Stimulated activated CD4-positive, alpha-beta T cell treated with anti-CD3 and anti-CD28 coated beads, Interleukin-4, amount 100 ng/mL, for 24 hours (primary cell): ENCODE results near the gene RILPL2.
"Not testable (repeated sequence)": the region's sequence is repeated elsewhere in the genome, so short reads cannot be mapped to it uniquely, and the experiment has no call there.

Experiments used
- DNase-seq: peaks from one replicate; pipeline ENCODE4 v3.0.0-alpha.2; 2020

Gene RILPL2

DNA sequence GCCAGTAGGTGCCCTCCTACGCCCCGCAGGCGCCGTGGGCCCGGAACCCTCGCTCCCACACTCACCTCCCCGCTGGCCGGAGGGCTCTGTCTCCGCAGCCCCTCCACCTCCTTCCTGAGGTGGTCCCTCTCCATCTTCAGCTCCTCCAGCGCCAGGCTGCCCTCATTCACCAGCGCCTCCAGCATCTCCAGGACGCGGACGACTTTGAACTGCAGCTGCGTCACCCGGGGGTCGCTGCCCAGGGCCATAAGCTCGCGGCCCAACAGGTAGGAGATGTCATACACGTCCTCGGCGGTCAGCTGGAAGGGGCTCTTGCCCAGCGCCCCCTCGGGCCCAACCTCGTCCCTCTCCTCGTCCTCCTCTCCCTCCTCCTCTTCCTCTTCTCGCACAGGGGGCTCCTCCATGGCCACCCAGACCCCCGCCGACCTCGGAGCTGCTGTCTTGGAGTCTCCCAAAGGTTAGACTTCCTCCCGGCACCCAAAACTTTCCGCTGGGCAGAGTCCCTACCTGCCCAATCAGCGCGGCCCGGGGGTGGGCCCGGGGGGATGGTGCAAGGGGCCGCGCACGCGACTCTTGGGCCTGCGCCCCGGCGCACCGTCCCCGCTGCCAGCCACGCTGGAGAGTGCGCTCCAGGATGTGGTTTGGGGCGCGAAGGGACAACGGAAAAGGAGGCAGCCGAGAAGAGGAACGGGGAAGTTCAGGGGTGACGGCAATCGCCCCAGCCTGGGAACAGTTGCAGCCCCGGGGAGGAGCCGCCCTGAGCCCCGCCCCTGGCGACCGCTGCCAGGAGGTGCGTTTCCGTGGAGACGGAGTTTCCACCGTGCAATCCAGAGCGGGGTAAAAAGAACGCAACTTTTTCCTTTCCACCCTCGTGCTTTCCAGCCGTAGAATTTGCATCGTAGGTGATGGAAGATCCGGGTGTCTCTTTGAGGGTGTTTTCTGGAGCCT, at the start of gene RILPL2:
RILPL2 (minus strand) TSS at position 668 of the 948 bp plus-strand sequence; CDS start at position 404, 264 bp downstream.
- DNase-seq: peak; percentile 94

DNA sequence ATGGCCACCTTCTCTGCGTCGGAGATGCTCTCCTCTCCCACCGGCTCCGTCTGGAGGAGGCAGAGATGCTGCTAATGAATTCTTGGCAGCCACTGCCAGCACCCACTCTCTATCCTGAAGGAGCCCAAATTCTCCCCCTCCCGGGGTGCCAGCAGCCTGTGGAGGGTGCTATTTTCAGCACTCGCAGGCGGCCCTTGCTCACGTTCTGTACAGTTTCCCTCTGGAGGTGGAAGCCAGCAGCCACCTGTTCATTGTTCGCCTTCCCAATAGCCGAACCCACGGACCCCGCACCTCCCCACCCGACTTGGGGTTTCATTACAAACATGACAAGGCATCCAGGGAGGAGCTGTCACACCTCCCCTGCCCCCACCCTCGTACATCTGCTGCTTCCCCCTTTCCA, 49.3 kb upstream of the RILPL2 start:
- no peak for DNase-seq

DNA sequence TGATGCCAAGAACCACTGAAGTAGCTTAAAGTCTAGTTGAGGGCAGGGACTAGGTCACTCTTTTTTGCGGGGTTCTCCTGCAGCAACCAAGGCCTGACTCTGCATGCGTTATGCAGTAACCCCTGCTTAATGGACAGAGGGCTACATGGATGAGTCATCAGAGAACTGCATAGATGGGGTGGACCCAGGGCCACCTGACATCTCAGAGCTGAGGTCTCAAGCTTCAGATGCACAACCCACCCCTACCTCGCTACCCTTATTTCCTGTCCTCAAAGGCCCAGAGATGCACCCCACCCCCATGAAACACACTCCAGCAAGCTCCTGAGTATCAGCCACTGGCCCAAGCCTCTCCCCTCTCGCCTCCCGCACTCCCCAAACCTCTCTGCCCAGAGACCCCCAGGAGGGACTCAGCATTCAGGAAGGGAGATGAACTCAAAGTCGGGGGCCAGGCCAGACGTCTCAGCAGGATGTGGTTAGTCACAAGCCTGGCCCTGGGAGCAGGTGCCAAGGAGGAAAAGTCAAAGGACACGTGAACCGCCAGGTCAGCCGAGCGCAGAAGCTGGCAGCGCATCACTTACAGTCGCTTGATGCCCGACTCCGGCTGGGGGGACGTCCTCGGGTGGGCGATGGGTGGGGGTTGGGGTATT, 47.2 kb upstream of the RILPL2 start:
- no peak for DNase-seq

DNA sequence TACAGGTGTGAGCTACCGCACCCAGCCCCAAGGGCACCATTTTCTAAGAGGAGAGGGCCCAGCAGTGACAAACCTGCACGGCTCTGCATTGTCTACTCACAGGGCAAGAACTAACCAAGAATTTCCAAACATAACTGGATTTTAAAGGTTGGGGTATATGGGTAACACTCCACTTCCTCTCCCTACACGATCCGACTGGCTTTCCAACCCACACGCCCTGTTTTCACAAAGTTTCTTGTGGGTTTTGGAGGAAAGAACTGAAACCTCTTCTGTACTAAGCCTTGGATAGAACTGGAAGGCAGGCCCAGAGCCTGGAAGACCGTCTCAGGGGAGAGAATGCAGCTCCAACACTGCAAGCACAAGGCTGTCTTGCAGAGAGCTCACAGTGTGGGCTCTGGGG, 46.4 kb upstream of the RILPL2 start:
- no peak for DNase-seq

DNA sequence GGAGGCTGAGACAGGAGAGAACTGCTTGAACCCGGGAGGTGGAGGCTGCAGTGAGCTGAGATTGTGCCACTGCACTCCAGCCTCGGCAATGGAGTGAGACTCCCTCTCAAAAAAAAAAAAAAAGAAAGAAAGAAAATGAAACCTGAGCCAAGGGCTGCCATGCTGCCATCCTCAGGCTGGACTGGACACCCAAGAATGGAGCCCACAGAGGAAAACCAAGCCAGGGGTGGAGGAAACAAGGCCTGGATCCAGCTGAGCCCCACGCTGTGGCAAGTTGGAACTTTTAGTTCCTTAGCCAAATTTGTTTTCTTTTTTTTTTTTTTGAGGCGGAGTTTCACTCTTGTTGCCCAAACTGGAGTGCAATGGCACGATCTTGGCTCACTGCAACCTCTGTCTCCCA, 44.8 kb upstream of the RILPL2 start:
- not testable (repeated sequence) for DNase-seq

GRCh38 chr12:123479442-123480180, 43.1 kb upstream of the RILPL2 start:
- DNase-seq: no peak

- no peak for DNase-seq
Measured at GRCh38 chr12:123478762-123479161, 42.3 kb upstream of the RILPL2 start.

DNA sequence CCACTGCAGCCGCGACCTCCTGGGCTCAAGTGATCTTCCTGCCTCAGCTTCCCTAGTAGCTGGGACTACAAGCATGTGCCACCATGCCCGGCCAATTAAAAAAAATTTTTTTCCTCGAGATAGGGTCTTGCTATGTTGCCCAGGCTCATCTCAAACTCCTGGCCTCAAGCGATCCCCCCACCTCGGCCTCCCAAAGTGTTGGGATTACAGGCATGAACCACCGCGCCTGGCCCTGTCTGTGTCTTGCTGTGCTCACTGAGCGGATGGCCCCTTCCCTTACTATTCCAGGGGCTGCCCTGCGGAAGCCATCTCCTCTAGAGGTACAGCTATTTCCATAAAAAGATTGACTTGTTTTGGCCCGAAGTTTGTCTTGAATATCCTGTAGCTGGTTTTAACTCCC, 41.6 kb upstream of the RILPL2 start:
- no peak for DNase-seq

GRCh38 chr12:123475246-123475703, 38.8 kb upstream of the RILPL2 start:
- no peak for DNase-seq

DNA sequence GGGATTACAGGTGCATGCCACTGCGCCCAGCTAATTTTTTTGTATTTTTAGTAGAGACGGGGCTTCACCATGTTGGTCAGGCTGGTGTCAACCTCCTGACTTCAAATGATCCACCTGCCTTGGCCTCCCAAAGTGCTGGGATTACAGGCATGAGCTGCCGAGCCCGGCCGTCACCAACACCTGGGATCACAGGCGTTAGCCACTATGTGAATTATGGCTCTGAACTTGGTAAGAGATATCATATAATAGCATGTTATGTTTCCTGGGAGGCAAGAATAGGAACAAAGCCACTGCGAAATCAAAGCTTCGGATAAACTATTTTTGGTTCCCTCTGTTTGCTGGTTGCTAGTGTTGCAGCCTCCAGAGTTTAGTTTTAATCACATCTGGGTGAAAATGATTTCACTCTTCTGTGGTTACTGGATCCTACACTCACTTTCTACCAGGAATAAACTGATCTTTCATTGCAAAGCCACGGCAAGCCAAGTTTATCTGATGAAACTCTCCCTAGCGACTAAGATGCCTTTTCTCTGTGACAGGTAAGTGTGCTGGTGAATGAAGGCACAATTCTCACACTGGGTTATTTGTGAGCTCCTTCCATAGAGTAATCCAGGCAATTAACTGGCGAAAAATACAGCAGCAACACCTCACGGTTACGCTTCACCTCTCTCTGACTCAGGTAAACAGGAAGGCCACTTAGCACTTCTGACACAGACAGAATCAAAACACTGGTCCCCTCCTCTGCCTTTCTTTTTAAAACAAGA, 38.2 kb upstream of the RILPL2 start:
- DNase-seq: no peak

GRCh38 chr12:123472438-123472849, 36.0 kb upstream of the RILPL2 start:
- DNase-seq: no peak

DNA sequence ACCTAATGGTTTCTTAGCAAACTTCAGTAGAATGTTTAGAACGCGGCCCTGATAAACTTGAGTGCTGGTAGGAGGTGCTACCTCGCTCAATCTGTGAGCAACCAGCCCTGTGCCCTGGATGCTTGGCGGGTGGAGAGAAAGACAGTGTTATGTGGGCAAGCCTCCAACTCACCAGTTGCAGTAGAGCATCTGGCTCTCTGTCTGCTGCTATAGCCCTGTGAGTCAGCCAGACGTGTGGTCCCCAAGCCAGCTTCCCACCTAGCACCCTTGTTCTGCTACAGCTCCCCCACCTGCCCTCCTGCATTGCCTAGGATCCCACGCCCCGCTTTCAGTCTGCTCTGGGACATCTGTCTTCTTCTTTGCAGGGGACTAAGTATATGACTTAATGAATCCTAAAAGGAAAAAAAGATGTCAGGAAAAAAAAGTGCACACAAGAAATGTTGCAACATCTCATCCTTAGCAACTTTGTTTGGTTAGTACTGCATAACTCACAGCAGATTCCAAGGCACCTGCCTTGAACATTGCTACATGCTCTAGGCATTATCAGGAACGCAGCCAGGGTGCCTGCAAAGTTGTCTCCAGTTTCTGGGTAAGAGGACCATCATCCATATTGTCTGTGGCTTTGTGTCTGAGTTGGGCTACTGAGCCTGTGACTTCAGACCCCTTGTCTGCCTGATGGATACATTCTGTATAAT, 35.0 kb upstream of the RILPL2 start:
- DNase-seq: no peak

DNA sequence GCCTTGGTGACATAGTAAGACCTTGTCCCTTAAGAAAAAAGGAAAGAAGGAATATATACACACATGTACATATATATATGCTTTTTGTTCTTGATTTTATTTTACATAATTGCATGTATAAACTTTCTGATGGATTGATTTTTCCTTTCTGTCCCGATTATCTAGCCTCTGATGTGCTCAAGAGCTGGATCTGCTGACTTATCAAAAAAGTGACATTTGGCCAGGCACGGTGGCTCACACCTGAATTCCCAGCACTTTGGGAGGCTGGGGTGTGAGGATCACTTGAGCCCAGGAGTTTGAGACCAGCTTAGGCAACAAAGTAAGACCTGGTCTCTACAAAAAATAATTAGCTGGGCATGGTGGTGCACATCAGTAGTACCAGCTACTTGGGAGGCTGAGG, 33.5 kb upstream of the RILPL2 start:
- DNase-seq: no peak

- no peak for DNase-seq
Measured at GRCh38 chr12:123468786-123469185, 32.3 kb upstream of the RILPL2 start.

- no peak for DNase-seq
Measured at GRCh38 chr12:123465084-123465483, 28.6 kb upstream of the RILPL2 start.

GRCh38 chr12:123463174-123463573, 26.7 kb upstream of the RILPL2 start:
- DNase-seq: not testable (repeated sequence)

DNA sequence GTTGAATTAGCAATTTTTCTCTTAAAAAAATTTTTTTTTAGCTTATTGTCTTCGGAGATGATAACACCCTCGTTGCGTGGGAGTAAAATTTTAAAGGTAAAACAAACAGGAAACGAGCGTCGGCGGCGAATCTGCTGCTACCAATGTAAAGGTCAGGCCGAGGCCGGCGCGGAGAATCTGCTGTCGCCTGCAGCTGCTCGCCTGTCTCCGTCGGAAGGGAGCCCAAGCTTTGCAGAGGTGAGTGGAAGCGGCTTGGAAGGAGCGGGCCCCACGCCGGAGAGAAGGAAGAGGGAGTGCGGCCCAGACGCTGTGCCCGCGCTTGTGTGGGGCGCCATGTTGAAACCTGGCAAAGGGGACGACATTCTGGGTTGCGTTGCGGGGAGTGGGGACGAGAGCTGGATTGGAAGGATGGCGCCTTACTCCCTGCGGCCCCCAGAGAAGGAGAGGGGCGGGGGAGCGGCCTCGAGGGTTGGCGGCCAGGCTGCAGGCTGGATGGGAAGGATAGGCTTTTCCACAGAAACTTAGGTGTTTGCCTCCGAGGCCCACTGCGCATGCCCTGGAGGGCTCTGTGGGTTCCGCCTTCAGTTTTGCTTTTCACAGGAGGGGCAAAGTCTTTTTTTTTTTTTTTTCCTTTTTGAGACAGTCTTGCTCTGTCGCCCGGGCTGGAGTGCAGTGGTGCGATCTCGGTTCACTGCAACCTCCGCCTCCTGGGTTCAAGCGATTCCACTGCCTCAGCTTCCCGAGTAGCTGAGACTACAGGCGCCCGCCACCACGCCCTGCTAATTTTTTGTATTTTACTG, 21.7 kb upstream of the RILPL2 start, which contains the start of gene SNRNP35:
SNRNP35 (plus strand) TSS at position 160 of the 800 bp plus-strand sequence. CDS start 7,402 bp downstream, outside the sequence.
- DNase-seq: peak; percentile 86

GRCh38 chr12:123453165-123453564, 16.7 kb upstream of the RILPL2 start:
- DNase-seq: no peak

DNA sequence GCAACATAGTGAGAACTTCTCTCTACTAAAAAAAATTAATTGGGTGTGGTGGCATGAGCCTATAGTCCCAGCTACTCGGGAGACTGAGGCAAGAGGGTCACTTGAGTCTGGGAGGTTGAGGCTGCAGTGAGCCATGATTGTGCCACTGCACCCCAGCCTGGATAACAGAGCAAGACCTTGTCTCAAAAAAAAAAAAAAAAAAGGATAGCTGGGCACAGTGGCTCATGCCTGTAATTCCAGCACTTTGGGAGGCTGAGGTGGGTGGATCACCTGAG, 15.7 kb upstream of the RILPL2 start:
- not testable (repeated sequence) for DNase-seq

- DNase-seq: no peak
Measured at GRCh38 chr12:123450636-123451035, 14.2 kb upstream of the RILPL2 start.

- no peak for DNase-seq
Measured at GRCh38 chr12:123449856-123450255, 13.4 kb upstream of the RILPL2 start.
